Measurements from ENCODE around the gene AP3S2.

- TF ChIP-seq GATA2 (IDR thresholded peaks at IDR 0.05; ENCODE audit: low read depth, low read length) = no peak
- TF ChIP-seq GATA3 (IDR thresholded peaks at IDR 0.05; ENCODE audit: low read depth, low read length) = no peak
These were observed 109.2 kb downstream of the AP3S2 start for GRCh38 chr15:89784686-89784960.

Measured in SH-SY5Y (cell line).